Measurements from ENCODE around the gene PON3.

PON3 gene

GRCh38 chr7:95327356-95327755, 68.8 kb downstream of the PON3 start:
- TF ChIP-seq CTCF (IDR thresholded peaks at IDR 0.05; ENCODE audit: low read depth, low read length) = no peak
- H3K4me3 ChIP-seq (ENCODE audit: low read depth, low read length) = no peak overlapping the region

- TF ChIP-seq CTCF (IDR thresholded peaks at IDR 0.05; ENCODE audit: low read depth, low read length) = no peak
- H3K4me3 ChIP-seq (ENCODE audit: low read depth, low read length) = no peak within 1 kb of the TSS
Measured at GRCh38 chr7:95324431-95324830, 71.7 kb downstream of the PON3 start, which contains the start of gene PON1. TSS of gene PON1 (minus strand) at chr7:95324532. CDS start at chr7:95324475, 57 bp downstream.

GRCh38 chr7:95323410-95324129, 72.6 kb downstream of the PON3 start:
- TF ChIP-seq CTCF (IDR thresholded peaks at IDR 0.05; ENCODE audit: low read depth, low read length) = no peak
- H3K4me3 ChIP-seq (ENCODE audit: low read depth, low read length) = no peak overlapping the region

- no peak overlapping the region for H3K4me3 ChIP-seq (ENCODE audit: low read depth, low read length)
- no peak for TF ChIP-seq CTCF (IDR thresholded peaks at IDR 0.05; ENCODE audit: low read depth, low read length)
Measured at GRCh38 chr7:95322854-95323253, 73.3 kb downstream of the PON3 start.

GRCh38 chr7:95322396-95322795, 73.8 kb downstream of the PON3 start:
- no peak for TF ChIP-seq CTCF (IDR thresholded peaks at IDR 0.05; ENCODE audit: low read depth, low read length)
- H3K4me3 ChIP-seq (ENCODE audit: low read depth, low read length) = no peak overlapping the region

- TF ChIP-seq CTCF (IDR thresholded peaks at IDR 0.05; ENCODE audit: low read depth, low read length) = no peak
- no peak overlapping the region for H3K4me3 ChIP-seq (ENCODE audit: low read depth, low read length)
Measured at GRCh38 chr7:95321720-95322119, 74.5 kb downstream of the PON3 start.

GRCh38 chr7:95320651-95321050, 75.5 kb downstream of the PON3 start:
- no peak for TF ChIP-seq CTCF (IDR thresholded peaks at IDR 0.05; ENCODE audit: low read depth, low read length)

More at GRCh38 chr7:95320651-95321050, 75.5 kb downstream of the PON3 start:
- no peak overlapping the region for H3K4me3 ChIP-seq (ENCODE audit: low read depth, low read length)
